Right renal pelvis (tissue), 4 donors: Measurements from ENCODE around the gene ERLEC1. TPM values are rescaled to one million over a fixed set of nuclear protein-coding genes. Genes with fewer than 3 reads are reported as not detected.
"Not testable (repeated sequence)": the region's sequence is repeated elsewhere in the genome, so short reads cannot be mapped to it uniquely, and the experiment has no call there.

Experiments used
- DNase-seq, 4 donors: peaks; one replicate each; pipeline ENCODE4 v3.0.0-alpha.2; 2013; ENCODE audit warnings: low read depth in 4 of 4, low spot score in 3 of 4, missing footprints in 1 of 4
- polyA plus RNA-seq, 4 donors: library from polyadenylated mRNA; unstranded; fragments of 120-200 nt; gene quantifications; one replicate each; pipeline ENCODE4 v1.2.1, GENCODE V29; 2013; ENCODE audit not compliant: insufficient read length in 4 of 4

Gene ERLEC1
- polyA plus RNA-seq, result 10 to 100 TPM; 71.0 to 84.5 (median 80.4) TPM

DNA sequence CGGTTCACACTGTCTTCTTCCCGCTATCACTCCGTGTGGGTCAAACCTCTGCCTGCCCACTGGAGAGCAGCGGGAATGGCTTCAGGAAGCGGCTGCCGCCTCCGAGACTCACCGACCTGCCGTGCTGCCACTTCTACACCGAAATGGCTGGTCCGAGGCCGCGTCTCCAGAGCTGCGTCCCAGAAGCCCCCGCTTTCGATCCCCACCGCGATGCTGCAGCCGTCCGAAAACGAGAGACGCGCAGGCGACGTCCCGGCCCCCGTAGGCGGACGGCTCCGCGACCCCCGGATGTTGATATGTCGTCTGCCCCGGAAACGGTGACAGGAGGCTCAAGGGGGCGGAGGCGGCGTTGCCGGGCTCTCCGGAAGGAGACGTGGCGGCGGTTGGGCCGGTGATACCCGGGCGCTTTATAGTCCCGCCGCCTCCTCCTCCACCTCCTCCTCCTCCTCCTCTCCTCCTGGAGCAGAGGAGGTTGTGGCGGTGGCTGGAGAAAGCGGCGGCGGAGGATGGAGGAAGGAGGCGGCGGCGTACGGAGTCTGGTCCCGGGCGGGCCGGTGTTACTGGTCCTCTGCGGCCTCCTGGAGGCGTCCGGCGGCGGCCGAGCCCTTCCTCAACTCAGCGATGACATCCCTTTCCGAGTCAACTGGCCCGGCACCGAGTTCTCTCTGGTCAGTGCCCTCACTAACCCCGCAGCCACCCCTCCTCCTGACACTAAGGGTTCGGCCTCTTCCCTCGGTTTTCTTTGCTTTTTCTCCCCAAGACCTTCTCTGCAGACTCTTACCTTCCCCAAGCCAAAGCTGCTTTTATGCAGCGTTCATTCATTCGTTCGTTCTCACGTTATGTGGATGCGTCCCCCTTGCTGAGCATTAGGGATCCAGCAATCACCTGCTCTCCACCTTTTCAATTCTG lies at the start of gene ERLEC1, which contains the start of gene ASB3:
Gene ERLEC1 (plus strand): TSS at position 340 of the 909 bp plus-strand sequence. CDS start 167 bp downstream, at position 507.
Gene ASB3 (minus strand): TSS at position 249 of the 909 bp plus-strand sequence. CDS start 21,381 bp downstream, outside the sequence.
- DNase-seq, result peak; percentile 81 to 85 (median 84)

DNA sequence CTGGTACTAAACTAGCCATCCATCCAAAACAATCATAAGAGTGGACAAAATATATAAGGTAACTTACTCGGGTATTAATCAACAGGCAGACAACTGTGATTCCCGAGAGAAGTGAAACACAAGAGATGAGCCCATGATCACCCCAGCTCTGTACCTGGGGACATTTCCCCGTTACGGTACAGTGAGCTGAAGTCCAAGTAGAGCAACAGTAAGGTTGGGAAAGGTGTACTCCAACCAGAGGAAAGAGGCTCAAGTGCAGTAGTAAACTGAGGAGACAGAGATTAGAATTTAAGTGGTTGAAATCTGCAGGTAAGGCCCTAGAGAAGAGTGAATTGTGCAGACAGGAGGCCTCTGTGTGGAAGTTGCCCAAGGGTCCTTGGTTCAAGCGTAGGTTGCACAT lies 49.8 kb upstream of the ERLEC1 start:
- no peak for DNase-seq

- DNase-seq, result no peak
Observed at GRCh38 chr2:53739032-53739431, 47.8 kb upstream of the ERLEC1 start.

DNA sequence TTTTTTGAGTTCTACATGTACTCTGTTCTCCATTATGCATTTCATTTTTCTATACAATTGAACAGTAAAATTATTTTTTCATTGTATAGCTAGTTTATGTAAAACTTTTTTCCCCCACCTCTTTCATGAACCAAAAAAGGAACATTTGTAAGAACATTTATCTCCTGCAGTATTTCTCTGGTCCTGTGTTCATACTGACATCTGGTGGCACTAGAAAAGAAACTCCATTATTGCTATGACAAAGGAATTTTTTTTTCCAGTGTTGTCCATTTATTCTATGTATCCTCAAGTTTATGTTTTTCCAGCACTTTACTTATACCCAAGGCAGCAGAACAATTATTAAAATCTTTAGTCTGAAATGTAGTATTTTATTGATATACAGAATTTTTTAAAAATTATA lies 46.7 kb upstream of the ERLEC1 start:
- peak in 3 of 4 donors; percentile 5 to 12 (median 10) for DNase-seq

DNA sequence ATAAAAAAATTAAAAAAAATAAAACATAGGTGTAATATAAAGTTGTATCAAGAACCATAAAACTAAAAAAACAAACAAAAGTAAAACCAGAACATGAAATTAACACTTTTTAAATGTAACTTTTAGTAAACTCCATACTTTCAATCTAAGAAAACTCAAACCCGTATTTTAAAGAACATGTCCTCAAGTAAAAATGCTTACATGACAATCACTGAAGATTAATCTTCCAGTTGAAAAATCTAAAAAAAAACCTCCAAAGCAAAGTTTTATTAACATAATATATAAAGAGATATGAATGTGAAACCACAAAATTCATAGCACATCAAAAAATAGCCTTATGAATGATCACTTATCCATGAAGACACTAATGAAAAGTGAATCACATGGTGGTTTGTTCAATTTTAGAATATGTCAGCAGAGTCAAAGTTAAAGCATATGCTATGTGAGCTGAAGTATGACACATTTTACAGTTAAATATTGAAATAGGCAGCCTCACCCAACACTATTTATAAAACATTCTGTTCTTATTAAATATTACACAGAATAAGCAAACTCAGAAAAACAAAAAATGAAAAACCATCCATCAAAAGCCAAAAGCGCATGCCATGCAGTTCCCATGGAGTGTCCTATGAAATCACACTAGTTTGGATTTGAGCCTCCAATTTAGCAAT lies 42.3 kb upstream of the ERLEC1 start:
- no peak for DNase-seq

DNA sequence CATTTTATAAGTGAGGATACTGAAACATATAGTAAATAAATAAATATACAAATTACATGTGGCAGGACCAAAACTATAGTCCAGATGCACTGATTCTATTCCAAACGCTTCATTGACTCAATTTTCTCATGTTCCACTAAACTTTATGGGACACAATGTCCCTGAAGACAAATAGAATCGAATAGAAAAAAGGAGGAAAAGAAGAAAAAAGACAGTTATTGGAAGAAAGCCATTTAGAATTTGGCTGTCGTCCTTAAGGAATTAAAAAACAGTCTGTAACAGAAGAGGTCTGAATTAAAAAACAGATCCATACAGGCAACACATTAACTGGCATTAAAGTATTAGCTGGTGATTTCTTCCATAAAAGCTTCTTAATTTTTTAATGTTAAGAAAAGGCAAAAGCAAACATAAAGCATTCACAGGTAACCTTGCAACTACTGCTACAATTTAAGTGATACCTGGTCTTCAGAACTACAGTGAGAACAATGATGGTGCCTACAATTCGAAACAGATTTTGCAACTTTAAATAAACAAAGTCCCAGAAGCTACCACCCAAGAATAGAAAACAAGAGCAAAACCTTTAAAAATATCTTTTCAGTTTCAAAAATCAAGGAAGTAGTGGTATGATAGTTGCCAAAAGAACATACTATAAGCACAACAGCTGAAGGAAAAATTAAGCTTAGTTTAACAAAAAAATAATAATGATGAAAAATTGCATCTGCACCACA lies 36.6 kb upstream of the ERLEC1 start:
- no peak for DNase-seq

DNA sequence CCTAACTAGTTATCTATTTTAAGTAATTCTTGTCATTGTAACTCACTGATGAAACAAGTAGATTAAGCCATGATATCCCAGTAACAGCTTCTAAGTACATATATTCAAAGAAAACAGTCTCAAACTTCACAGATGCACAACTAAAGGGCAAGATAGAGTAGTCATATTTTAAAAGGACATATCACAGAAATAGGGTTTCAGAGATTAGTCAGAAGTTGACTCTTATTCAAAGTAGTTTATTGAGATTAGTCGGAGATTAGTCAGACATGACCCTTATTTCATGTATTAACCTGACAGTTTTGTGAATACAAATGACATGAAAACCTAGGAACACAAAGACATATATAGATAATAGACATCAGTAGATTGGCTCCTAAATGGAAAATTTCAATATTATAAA lies 35.1 kb upstream of the ERLEC1 start:
- no peak for DNase-seq

- no peak for DNase-seq
Observed at GRCh38 chr2:53752385-53752784, 34.5 kb upstream of the ERLEC1 start.

- DNase-seq, result no peak
Observed at GRCh38 chr2:53753041-53753440, 33.8 kb upstream of the ERLEC1 start.

DNA sequence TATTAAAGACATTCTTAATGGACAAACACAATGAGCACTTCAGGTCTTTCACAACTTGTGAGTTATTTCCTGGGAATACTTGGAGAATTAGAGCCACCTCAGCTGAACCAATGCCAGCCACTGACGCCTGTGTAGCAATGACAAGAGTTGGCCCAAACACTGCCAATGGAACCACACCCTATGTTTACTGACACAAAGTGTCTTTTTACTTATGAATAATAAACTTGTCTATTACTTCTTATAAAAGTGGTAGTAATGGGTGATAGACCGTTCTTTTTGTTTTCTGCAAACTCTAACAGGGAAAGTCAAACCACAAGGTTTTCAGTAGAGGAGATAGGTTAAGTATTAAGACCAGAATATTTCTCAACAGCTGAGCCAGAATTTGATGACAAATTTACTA lies 31.7 kb upstream of the ERLEC1 start:
- no peak for DNase-seq

- no peak for DNase-seq
Observed at GRCh38 chr2:53756644-53757043, 30.2 kb upstream of the ERLEC1 start.

GRCh38 chr2:53757206-53757605 lies 29.6 kb upstream of the ERLEC1 start:
- not testable (repeated sequence) for DNase-seq

DNA sequence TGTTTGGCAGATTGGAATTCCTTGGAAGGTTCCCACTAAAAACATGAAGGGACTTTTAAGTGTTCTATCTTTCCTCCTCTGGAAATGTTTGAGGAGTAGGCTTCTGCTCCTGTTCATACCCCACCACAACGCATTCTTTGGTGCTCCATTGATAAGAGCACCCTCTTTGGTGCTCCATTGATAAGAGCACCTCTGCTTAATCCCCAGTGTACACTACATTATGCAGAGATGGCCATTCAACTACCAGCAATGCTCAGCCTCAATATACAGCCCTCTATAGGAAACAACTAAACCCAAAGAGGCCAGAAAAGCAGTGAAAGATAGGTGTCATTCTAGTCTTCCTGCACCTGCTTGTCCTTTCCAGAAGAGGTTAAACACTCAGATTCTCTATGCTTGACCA lies 21.1 kb upstream of the ERLEC1 start:
- no peak for DNase-seq

GRCh38 chr2:53767405-53768241 lies 19.2 kb upstream of the ERLEC1 start, which contains the start of gene CHAC2:
Gene CHAC2 (plus strand): TSS chr2:53767804. CDS start chr2:53767887, 83 bp downstream.
- peak; percentile 65 to 74 (median 70) for DNase-seq

DNA sequence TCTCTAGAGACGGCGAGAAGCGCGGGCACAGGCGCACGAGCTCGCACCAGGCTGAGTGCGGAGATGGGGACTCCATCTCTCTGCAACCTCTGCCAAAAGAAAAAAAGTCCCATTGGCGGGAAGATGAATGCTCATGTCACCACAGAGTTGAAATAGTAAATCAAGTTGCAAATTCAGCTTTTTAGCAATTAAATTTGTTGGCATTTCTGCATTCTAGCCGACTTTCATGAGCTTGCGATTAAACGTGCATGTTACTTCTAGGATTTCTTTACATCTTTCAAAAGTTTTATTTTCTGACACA lies 18.7 kb upstream of the ERLEC1 start:
- no peak for DNase-seq

DNA sequence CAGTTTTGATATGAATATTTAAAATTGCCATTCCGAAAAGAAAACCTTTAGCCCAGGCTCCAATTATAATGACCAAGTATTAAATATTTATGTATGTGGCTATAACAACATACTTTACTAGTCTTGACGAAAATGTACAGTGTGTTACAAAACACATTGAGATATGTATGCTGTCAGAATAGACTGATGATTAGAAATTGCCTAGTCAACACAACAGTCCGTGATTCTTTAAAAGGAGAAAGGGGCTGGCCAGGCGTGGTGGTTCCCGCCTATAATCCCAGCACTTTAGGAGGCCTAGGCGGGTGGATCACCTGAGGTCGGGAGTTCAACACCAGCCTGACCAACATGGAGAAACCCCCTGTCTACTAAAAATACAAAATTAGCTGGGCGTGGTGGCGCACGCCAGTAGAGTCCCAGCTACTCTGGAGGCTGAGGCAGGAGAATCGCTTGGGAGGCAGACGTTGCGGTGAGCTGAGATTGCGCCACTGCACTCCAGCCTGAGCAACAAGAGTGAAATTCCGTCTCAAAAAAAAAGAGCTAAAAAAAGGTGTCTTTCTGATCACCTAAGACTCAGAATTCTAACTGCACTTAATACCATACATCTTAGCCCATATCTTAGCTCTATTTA lies 17.4 kb upstream of the ERLEC1 start:
- DNase-seq, result no peak

DNA sequence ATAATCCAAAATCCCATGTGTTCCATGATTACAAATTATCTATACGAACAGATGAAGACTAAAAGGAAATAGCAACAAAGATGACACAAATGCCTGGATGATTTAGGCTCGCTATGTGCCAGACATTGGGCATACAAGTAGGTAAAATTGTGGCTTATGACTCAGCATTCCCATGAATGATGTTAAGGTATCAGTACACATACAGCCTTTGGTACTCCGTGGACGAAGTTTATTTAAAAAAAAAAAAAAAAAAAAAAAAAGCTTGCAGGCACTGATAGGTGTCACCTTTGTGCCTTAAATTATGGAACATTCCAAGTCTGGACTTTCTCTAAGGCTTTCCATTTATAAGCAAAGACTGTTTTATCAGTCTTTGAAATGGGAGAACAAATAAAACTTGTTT lies 16.6 kb upstream of the ERLEC1 start:
- DNase-seq, result no peak

DNA sequence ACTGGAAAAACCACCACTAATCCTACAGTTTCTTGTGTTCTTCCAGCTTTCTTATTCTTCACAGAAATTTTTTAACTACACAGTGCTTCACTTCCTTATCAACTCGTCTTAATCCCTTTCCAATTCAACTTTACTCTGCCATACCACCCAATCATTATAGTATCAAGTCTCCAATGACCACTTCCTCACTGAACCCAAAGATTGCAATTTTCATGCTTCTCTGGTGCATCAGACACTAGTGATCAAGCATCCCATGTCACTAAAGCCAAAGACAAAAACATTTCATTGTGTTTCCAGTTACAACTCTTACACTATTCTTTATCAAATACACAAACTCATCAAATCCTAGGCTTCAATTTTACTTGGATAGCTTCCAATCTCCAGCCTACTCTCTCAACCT lies 9.7 kb upstream of the ERLEC1 start:
- no peak for DNase-seq

- DNase-seq, result no peak
Observed at GRCh38 chr2:53778536-53779162, 8.2 kb upstream of the ERLEC1 start.
